GM12878 (cell line): ENCODE measurements around the gene HSD17B2. TPM values are rescaled to one million over a fixed set of nuclear protein-coding genes. Genes with fewer than 3 reads are reported as not detected.

Source experiments
- ATAC-seq: fragments of 200-7000 bp; cut with Tn5 transposase; 3 replicates; pipeline ENCODE4 v1.9.1; 2020; ENCODE audit warnings: mild to moderate bottlenecking, moderate library complexity
- BruUV-seq: library from RNA; stranded (reverse); fragments of 400-500 nt; replicated peaks from 2 replicates; lab custom pipeline; 2021; lab: Mats Ljungman, UMichigan
- CTCF ChIA-PET: fragments of 300-600 bp; sonication (Branson Sonifier 250); formaldehyde crosslinking; extraction: SDS; loops from one replicate; lab custom pipeline; 2021; ENCODE audit warnings: inconsistent platforms; lab: Yijun Ruan, JAX
- POLR2A ChIA-PET: fragments of 350-600 bp; formaldehyde crosslinking; extraction: SDS; loops from one replicate; lab custom pipeline; 2021; ENCODE audit warnings: inconsistent platforms; lab: Charles Lee
- RAD21 ChIA-PET: fragments of 300-600 bp; sonication (Branson Sonifier 250); formaldehyde crosslinking; loops from one replicate; lab custom pipeline; 2023; ENCODE audit warnings: antibody characterized with exemption; ENCODE audit not compliant: unreplicated experiment; lab: Charles Lee
- SMC1A ChIA-PET: fragments of 300-600 bp; sonication (Branson Sonifier 250); formaldehyde crosslinking; loops from one replicate; lab custom pipeline; 2023; ENCODE audit not compliant: unreplicated experiment, uncharacterized antibody; lab: Charles Lee
- DNase-seq: peaks from one replicate; pipeline ENCODE4 v3.0.0-alpha.2; 2011; ENCODE audit warnings: low read depth, low spot score
- FAIRE-seq: peaks from 3 replicates; lab custom pipeline; 2011; peaks lifted over from hg19 to GRCh38; lab: Jason Lieb, UNC
- H2AFZ ChIP-seq: 2 replicates; pipeline ENCODE4 v1.6.0; 2011; ENCODE audit warnings: low read depth, low read length, control low read depth; ENCODE audit not compliant: control insufficient read depth
- H3K27ac ChIP-seq: 2 replicates; pipeline ENCODE4 v1.5.1; 2011; ENCODE audit warnings: control low read depth; ENCODE audit not compliant: control insufficient read depth, insufficient read depth
- H3K27me3 ChIP-seq, 2 experiments: replicated peaks in 1 of 2; 2 replicates each; pipeline versions ENCODE4 v1.6.0 to v1.6.1; 2011; ENCODE audit warnings: low read length in 1 of 2; ENCODE audit not compliant: control insufficient read depth in 2 of 2, insufficient read depth in 2 of 2
- H3K36me3 ChIP-seq, 2 experiments: 2 replicates each; pipeline ENCODE4 v1.5.1; 2011; ENCODE audit warnings: low read length in 1 of 2; ENCODE audit not compliant: control insufficient read depth in 2 of 2, insufficient read depth in 2 of 2
- H3K4me1 ChIP-seq: 2 replicates; pipeline ENCODE4 v1.6.1; 2011; ENCODE audit warnings: mild to moderate bottlenecking, low read length, moderate library complexity, mixed read lengths; ENCODE audit not compliant: control insufficient read depth, insufficient read depth
- H3K4me2 ChIP-seq: 2 replicates; pipeline ENCODE4 v1.6.0; 2011; ENCODE audit warnings: control low read depth; ENCODE audit not compliant: control insufficient read depth, insufficient read depth
- H3K4me3 ChIP-seq: fragments of 200-600 bp; sonication (generic); 2 replicates; pipeline ENCODE4 v1.5.1; 2016
- H3K79me2 ChIP-seq: 2 replicates; pipeline ENCODE4 v1.6.0; 2011; ENCODE audit warnings: low read length; ENCODE audit not compliant: control insufficient read depth, insufficient read depth
- H3K9ac ChIP-seq: 2 replicates; pipeline ENCODE4 v1.8.0; 2011; ENCODE audit warnings: low read length, control low read depth, mixed read lengths; ENCODE audit not compliant: control insufficient read depth, insufficient read depth
- H3K9me3 ChIP-seq: replicated peaks from 3 replicates; pipeline ENCODE4 v1.5.1; 2011; ENCODE audit warnings: mild to moderate bottlenecking, low read length; ENCODE audit not compliant: control insufficient read depth, insufficient read depth
- H4K20me1 ChIP-seq: 2 replicates; pipeline ENCODE4 v1.6.0; 2011; ENCODE audit not compliant: control insufficient read depth, insufficient read depth
- BCL11A ChIP-seq: IDR thresholded peaks from 2 replicates; pipeline ENCODE4 v1.6.1; 2011; ENCODE audit warnings: low read depth, low read length
- DPF2 ChIP-seq: fragments of 450-650 bp; IDR thresholded peaks from 2 replicates; pipeline ENCODE4 v1.6.1; 2017; ENCODE audit warnings: mild to moderate bottlenecking
- EP300 ChIP-seq, 2 experiments: fragments of 150-350 bp in 1 of 2; IDR thresholded peaks; 2 replicates each; pipeline ENCODE4 v1.6.1; 2011 to 2012; ENCODE audit warnings: low read depth in 2 of 2, low read length in 2 of 2, borderline replicate concordance in 1 of 2, improper control_type of control experiment in 1 of 2, inconsistent platforms in 1 of 2; ENCODE audit not compliant: control insufficient read depth in 1 of 2
- IKZF2 ChIP-seq, 2 experiments: fragments of 450-650 bp; IDR thresholded peaks; 2 replicates each; pipeline ENCODE4 v1.6.1; 2017; ENCODE audit warnings: mild to moderate bottlenecking in 2 of 2, moderate library complexity in 2 of 2
- NFYA ChIP-seq: IDR thresholded peaks from 2 replicates; pipeline ENCODE4 v1.6.1; 2011; ENCODE audit warnings: low read depth, mild to moderate bottlenecking, low read length, improper control_type of control experiment, borderline replicate concordance
- NFYB ChIP-seq: IDR thresholded peaks from 2 replicates; pipeline ENCODE4 v1.6.1; 2011; ENCODE audit warnings: low read depth, mild to moderate bottlenecking, low read length, improper control_type of control experiment, moderate library complexity; ENCODE audit not compliant: insufficient read depth
- RFX5 ChIP-seq: IDR thresholded peaks from 2 replicates; pipeline ENCODE4 v1.6.1; 2011; ENCODE audit warnings: low read depth, low read length, improper control_type of control experiment
- SIX5 ChIP-seq: IDR thresholded peaks from 2 replicates; pipeline ENCODE4 v1.6.1; 2011; ENCODE audit warnings: mild to moderate bottlenecking, low read depth, low read length, moderate library complexity; ENCODE audit not compliant: severe bottlenecking
- SMC3 ChIP-seq: IDR thresholded peaks from 2 replicates; pipeline ENCODE4 v1.6.1; 2011; ENCODE audit warnings: low read length, improper control_type of control experiment, borderline replicate concordance
- TARDBP ChIP-seq: IDR thresholded peaks from 2 replicates; pipeline ENCODE4 v1.6.1; 2016; ENCODE audit warnings: borderline replicate concordance
- TBL1XR1 ChIP-seq: IDR thresholded peaks from 2 replicates; pipeline ENCODE4 v1.6.1; 2012; ENCODE audit warnings: low read depth, low read length, improper control_type of control experiment
- YBX1 ChIP-seq: fragments of 450-650 bp; IDR thresholded peaks from 2 replicates; pipeline ENCODE4 v1.6.1; 2016; ENCODE audit warnings: antibody characterized with exemption
- ZBTB11 ChIP-seq: fragments of 450-650 bp; formaldehyde crosslinking; IDR thresholded peaks from 2 replicates; pipeline ENCODE4 v1.5.0; 2022; ENCODE audit warnings: mild to moderate bottlenecking, missing genetic modification characterization
- ZNF592 ChIP-seq: fragments of 450-650 bp; IDR thresholded peaks from 2 replicates; pipeline ENCODE4 v1.6.1; 2017; ENCODE audit warnings: mild to moderate bottlenecking, moderate library complexity
- WGBS: methylation state at CpG from one replicate; pipeline ENCODE4 v1.1.6; 2016; ENCODE audit warnings: low lambda C conversion rate; ENCODE audit not compliant: insufficient replicate concordance, insufficient coverage; ENCODE audit errors: missing lambda C conversion rate; 5-methylcytosine and 5-hydroxymethylcytosine counted together
- in situ Hi-C: fragments of 300-500 bp; cut with MboI; formaldehyde crosslinking; loops from 9 replicates; pipeline ENCODE4 v1.14.3; 2018; ENCODE audit warnings: mixed read lengths
- intact Hi-C: fragments of 100-400 bp; cut with micrococcal nuclease; formaldehyde crosslinking; loops from one replicate; pipeline ENCODE4 v1.14.2; 2022; ENCODE audit not compliant: unreplicated experiment
- polyA plus RNA-seq, 11 experiments: library from polyadenylated mRNA; depleted of rRNA in 4 of 11; unstranded in 6 of 11; stranded (reverse) in 5 of 11; fragments of >200 nt; fragmentation: Nextera tagmentation in 4 of 11; fragmentation: Illumina TruSeq in 1 of 11; extraction: Ambion mirVana in 4 of 11; extraction: Trizol in 1 of 11; gene quantifications; 1 replicate in 1 of 11; 2 replicates in 10 of 11; pipeline versions ENCODE4 v1.2.1 to v1.2.3, GENCODE V29; 2011 to 2016; ENCODE audit warnings: inconsistent platforms in 2 of 11, missing spikeins in 2 of 11, low read depth in 1 of 11
- total RNA-seq, 4 experiments: library from RNA; depleted of rRNA in 3 of 4; stranded (reverse); fragments of >200 nt in 3 of 4; fragmentation: Illumina TruSeq in 1 of 4; extraction: Trizol in 1 of 4; gene quantifications; 2 replicates each; pipeline versions ENCODE4 v1.2.1 to v1.2.3, GENCODE V29; 2013 to 2021

HSD17B2 gene
- total and polyA plus RNA-seq, 10 of the 15 experiments (the other 5 are each of a cell fraction or from before 2014, with no cell fraction given), result not detected

GRCh38 chr16:82085011-82085779 is 50.1 kb downstream of the HSD17B2 start (continued):
- TF ChIP-seq ZNF592, result no peak
- no peak for TF ChIP-seq DPF2
- no peak for TF ChIP-seq ZBTB11 (CRISPR knock-in tag)

GRCh38 chr16:82088483-82088882 is 53.4 kb downstream of the HSD17B2 start:
- Histone ChIP-seq H3K36me3 (no peaks in the 10 kb centered on the region), H3K9ac (no peak overlapping the region), H3K4me2 (no peak overlapping the region), H3K27ac (no peak overlapping the region), H3K4me3 (no peak overlapping the region), H2AFZ (no peak overlapping the region), H3K9me3 (no peaks in the 10 kb centered on the region), H4K20me1 (no peaks in the 10 kb centered on the region), H3K4me1 (no peaks in the 10 kb centered on the region), H3K79me2 (no peaks in the 10 kb centered on the region), H3K27me3 (no peaks in the 10 kb centered on the region; a peak in 3 of 4 replicates)
- RAD21 ChIA-PET, result no interaction called here
- ATAC-seq (no peak), DNase-seq (no peak), FAIRE-seq (no peak)
- 36% methylated on average over 4 of the region's 4 CpGs for WGBS
- TF ChIP-seq TBL1XR1, result no peak
- no peak for TF ChIP-seq EP300 (IDR thresholded peaks at IDR 0.05; ENCODE audit: borderline replicate concordance in 1 of 2, control insufficient read depth in 1 of 2, low read depth in 2 of 2, low read length in 2 of 2)
- no peak for TF ChIP-seq YBX1
- no peak for TF ChIP-seq SMC3
- no peak for TF ChIP-seq SIX5
- TF ChIP-seq NFYB, result no peak
- TF ChIP-seq NFYA, result no peak
- TF ChIP-seq BCL11A, result no peak
- TF ChIP-seq TARDBP, result no peak
- TF ChIP-seq RFX5, result no peak
- TF ChIP-seq IKZF2 (IDR thresholded peaks at IDR 0.05), result no peak
- POLR2A ChIA-PET, result no interaction called here
- BruUV-seq, result no TSS peak
- SMC1A ChIA-PET, result no interaction called here
- intact Hi-C loops (no loop called here), in situ Hi-C loops (no loop called here)
- CTCF ChIA-PET, result no interaction called here
